T-helper 22 cell (primary cell): Measurements from ENCODE around the gene MAPK4.
"Not testable (repeated sequence)": the region's sequence is repeated elsewhere in the genome, so short reads cannot be mapped to it uniquely, and the experiment has no call there.

Source experiments
- DNase-seq: peaks from one replicate; pipeline ENCODE4 v3.0.0-alpha.2; 2020; ENCODE audit warnings: low read depth

MAPK4 gene

GRCh38 chr18:50559752-50560680 lies at the start of gene MAPK4:
TSS of gene MAPK4 (plus strand) at chr18:50560087. CDS start at chr18:50663959, 103,872 bp downstream.
- no peak for DNase-seq

- not testable (repeated sequence) for DNase-seq
Measured at GRCh38 chr18:50517277-50517676, 42.6 kb upstream of the MAPK4 start.

GRCh38 chr18:50518787-50519546 lies 40.9 kb upstream of the MAPK4 start:
- DNase-seq: no peak

- no peak for DNase-seq
Measured at GRCh38 chr18:50523165-50523564, 36.7 kb upstream of the MAPK4 start.

- DNase-seq: no peak
Measured at GRCh38 chr18:50527636-50528307, 32.1 kb upstream of the MAPK4 start.

GRCh38 chr18:50528806-50529205 lies 31.1 kb upstream of the MAPK4 start:
- DNase-seq: no peak

GRCh38 chr18:50533822-50534221 lies 26.1 kb upstream of the MAPK4 start:
- not testable (repeated sequence) for DNase-seq

- DNase-seq: not testable (repeated sequence)
Measured at GRCh38 chr18:50544476-50544875, 15.4 kb upstream of the MAPK4 start.

GRCh38 chr18:50545936-50546335 lies 14.0 kb upstream of the MAPK4 start:
- no peak for DNase-seq

GRCh38 chr18:50548160-50548559 lies 11.7 kb upstream of the MAPK4 start:
- DNase-seq: no peak

- not testable (repeated sequence) for DNase-seq
Measured at GRCh38 chr18:50551651-50552050, 8.2 kb upstream of the MAPK4 start.

- DNase-seq: no peak
Measured at GRCh38 chr18:50558157-50558556, 1.7 kb upstream of the MAPK4 start.

- DNase-seq: no peak
Measured at GRCh38 chr18:50558948-50559751, 737 bp upstream of the MAPK4 start.

GRCh38 chr18:50560681-50561629 lies 1.1 kb downstream of the MAPK4 start:
- no peak for DNase-seq

- not testable (repeated sequence) for DNase-seq
Measured at GRCh38 chr18:50562258-50562657, 2.4 kb downstream of the MAPK4 start.

- DNase-seq: no peak
Measured at GRCh38 chr18:50562686-50563085, 2.8 kb downstream of the MAPK4 start.

GRCh38 chr18:50563376-50563775 lies 3.5 kb downstream of the MAPK4 start:
- no peak for DNase-seq

GRCh38 chr18:50569930-50570329 lies 10.0 kb downstream of the MAPK4 start:
- no peak for DNase-seq

GRCh38 chr18:50571606-50572005 lies 11.7 kb downstream of the MAPK4 start:
- no peak for DNase-seq

GRCh38 chr18:50573196-50573595 lies 13.3 kb downstream of the MAPK4 start:
- not testable (repeated sequence) for DNase-seq
